GM18520 (cell line): ENCODE data around the gene RASIP1.
"Not testable (repeated sequence)": the region's sequence is repeated elsewhere in the genome, so short reads cannot be mapped to it uniquely, and the experiment has no call there.

Experiments
- ATAC-seq: cut with Tn5 transposase; IDR thresholded peaks from one replicate; pipeline ENCODE4 v1.9.1; 2021; ENCODE audit not compliant: unreplicated experiment

The RASIP1 gene

GRCh38 chr19:48740164-48740972, at the start of gene RASIP1:
Gene RASIP1, minus strand, starts transcription at chr19:48740610. Its CDS starts 328 bp downstream, at chr19:48740282.
- no peak for ATAC-seq

- ATAC-seq, result not testable (repeated sequence)
These were observed 46.9 kb upstream of the RASIP1 start for GRCh38 chr19:48787331-48787730.

- not testable (repeated sequence) for ATAC-seq
These were observed 46.0 kb upstream of the RASIP1 start for GRCh38 chr19:48786422-48786821.

- no peak for ATAC-seq
These were observed 44.1 kb upstream of the RASIP1 start for GRCh38 chr19:48784527-48784926.

- no peak for ATAC-seq
These were observed 40.4 kb upstream of the RASIP1 start for GRCh38 chr19:48780631-48781391.

GRCh38 chr19:48779636-48780035, 39.2 kb upstream of the RASIP1 start:
- no peak for ATAC-seq

- ATAC-seq, result no peak
These were observed 37.3 kb upstream of the RASIP1 start for GRCh38 chr19:48777720-48778119.

- ATAC-seq, result no peak
These were observed 36.7 kb upstream of the RASIP1 start for GRCh38 chr19:48777139-48777538.

- no peak for ATAC-seq
These were observed 32.1 kb upstream of the RASIP1 start for GRCh38 chr19:48772503-48772953.

GRCh38 chr19:48770734-48771472, 30.5 kb upstream of the RASIP1 start:
- ATAC-seq, result no peak

- ATAC-seq, result no peak
These were observed 29.9 kb upstream of the RASIP1 start for GRCh38 chr19:48770266-48770665.

- no peak for ATAC-seq
These were observed 28.7 kb upstream of the RASIP1 start for GRCh38 chr19:48768994-48769713.

- ATAC-seq, result not testable (repeated sequence)
These were observed 27.9 kb upstream of the RASIP1 start for GRCh38 chr19:48768171-48768753.

GRCh38 chr19:48765816-48766215, 25.4 kb upstream of the RASIP1 start:
- ATAC-seq, result not testable (repeated sequence)

GRCh38 chr19:48760504-48761205, 20.2 kb upstream of the RASIP1 start:
- ATAC-seq, result no peak

- ATAC-seq, result no peak
These were observed 17.3 kb upstream of the RASIP1 start for GRCh38 chr19:48757741-48758144.

GRCh38 chr19:48757089-48757675, 16.8 kb upstream of the RASIP1 start:
- ATAC-seq, result no peak

GRCh38 chr19:48756686-48757085, 16.3 kb upstream of the RASIP1 start:
- ATAC-seq, result no peak

GRCh38 chr19:48756212-48756611, 15.8 kb upstream of the RASIP1 start:
- no peak for ATAC-seq
